Activated CD4-positive, alpha-beta T cell treated with anti-CD3 and anti-CD28 coated beads, Interleukin-2, Interleukin-4, amounts not matched to agents 100 ng/mL and 50 ng/mL, durations not matched to agents 16 hours and 8 hours (primary cell): ENCODE measurements around the gene SNAPC2.
A peak's percentile ranks its signal among the peaks of the same experiment; 100 is the strongest.

Source experiments
- DNase-seq: peaks from one replicate; pipeline ENCODE4 v3.0.0-alpha.2; 2020; ENCODE audit warnings: low spot score

SNAPC2 gene

GRCh38 chr19:7968796-7969554, 48.8 kb downstream of the SNAPC2 start:
- no peak for DNase-seq

- no peak for DNase-seq
Measured at GRCh38 chr19:7969555-7969939, 49.4 kb downstream of the SNAPC2 start.

GRCh38 chr19:7970716-7971448, 50.7 kb downstream of the SNAPC2 start:
- peak; percentile 24 for DNase-seq

GRCh38 chr19:7971553-7972520, 51.7 kb downstream of the SNAPC2 start:
- no peak for DNase-seq
